HepG2 (cell line): ENCODE results near the gene PDE3A.

Experiments
- CTCF ChIP-seq: sonication (generic); formaldehyde crosslinking; IDR thresholded peaks from 2 replicates; pipeline ENCODE4 v1.5.0; 2020; ENCODE audit warnings: mild to moderate bottlenecking, missing genetic modification reagents, moderate library complexity
- EZH2 ChIP-seq: conservative IDR thresholded peaks from 2 replicates; pipeline ENCODE4 v1.6.1; 2012; ENCODE audit warnings: mild to moderate bottlenecking, low read depth, low read length, moderate library complexity
- GABPA ChIP-seq, 2 experiments: IDR thresholded peaks; 2 replicates each; pipeline ENCODE4 v1.6.1; 2011 to 2016; ENCODE audit warnings: low read depth in 2 of 2, low read length in 1 of 2, missing biosample characterization in 1 of 2, missing genetic modification characterization in 1 of 2
- JUNB ChIP-seq: sonication (generic); formaldehyde crosslinking; IDR thresholded peaks from 2 replicates; pipeline ENCODE4 v1.8.0; 2022; ENCODE audit warnings: missing genetic modification reagents, mild to moderate bottlenecking, borderline replicate concordance
- JUND ChIP-seq: sonication (generic); formaldehyde crosslinking; IDR thresholded peaks from 2 replicates; pipeline ENCODE4 v1.8.0; 2022; ENCODE audit warnings: mild to moderate bottlenecking, missing genetic modification reagents
- MTA3 ChIP-seq: sonication (generic); formaldehyde crosslinking; IDR thresholded peaks from 2 replicates; pipeline ENCODE4 v1.4.0; 2020; ENCODE audit warnings: missing genetic modification reagents
- MYC ChIP-seq: sonication (generic); formaldehyde crosslinking; IDR thresholded peaks from 2 replicates; pipeline ENCODE4 v1.9.0; 2021; ENCODE audit warnings: missing genetic modification reagents, borderline replicate concordance
- SMAD3 ChIP-seq: sonication (generic); formaldehyde crosslinking; IDR thresholded peaks from 2 replicates; pipeline ENCODE4 v1.4.0; 2020; ENCODE audit warnings: missing genetic modification reagents
- SP1 ChIP-seq, 2 experiments: fragments of 450-650 bp in 1 of 2; sonication (generic) in 1 of 2; formaldehyde crosslinking in 1 of 2; IDR thresholded peaks; 2 replicates each; pipeline versions ENCODE4 v1.4.0 to v1.6.1; 2016 to 2020; ENCODE audit warnings: missing genetic modification reagents in 1 of 2
- ZBTB21 ChIP-seq: sonication (generic); formaldehyde crosslinking; IDR thresholded peaks from 2 replicates; pipeline ENCODE4 v1.4.0; 2020; ENCODE audit warnings: missing genetic modification reagents
- ZKSCAN1 ChIP-seq: fragments of 150-350 bp; IDR thresholded peaks from 2 replicates; pipeline ENCODE4 v1.6.1; 2014; ENCODE audit warnings: low read length
- ZKSCAN8 ChIP-seq: IDR thresholded peaks from 2 replicates; pipeline ENCODE4 v1.6.1; 2016; ENCODE audit warnings: borderline replicate concordance, missing genetic modification reagents, missing compliant biosample characterization
- ZZZ3 ChIP-seq: sonication (generic); formaldehyde crosslinking; IDR thresholded peaks from 2 replicates; pipeline ENCODE4 v1.4.0; 2020; ENCODE audit warnings: missing genetic modification reagents, mild to moderate bottlenecking, borderline replicate concordance

GRCh38 chr12:20716037-20716436 is 347.7 kb downstream of the PDE3A start:
- TF ChIP-seq JUND (CRISPR knock-in tag): no peak
- no peak for TF ChIP-seq ZBTB21
- TF ChIP-seq ZKSCAN8 (CRISPR knock-in tag): no peak
- no peak for TF ChIP-seq MTA3
- no peak for TF ChIP-seq SP1 (IDR thresholded peaks at IDR 0.05)
- TF ChIP-seq SP1 (CRISPR knock-in tag; IDR thresholded peaks at IDR 0.05): no peak
- TF ChIP-seq MYC: no peak
- no peak for TF ChIP-seq JUNB (CRISPR knock-in tag)
- TF ChIP-seq ZZZ3 (CRISPR knock-in tag): no peak
- no peak for TF ChIP-seq GABPA (IDR thresholded peaks at IDR 0.05; ENCODE audit: low read depth, low read length)
- TF ChIP-seq GABPA (CRISPR knock-in tag; IDR thresholded peaks at IDR 0.05; ENCODE audit: low read depth): no peak
- TF ChIP-seq EZH2: no peak
- TF ChIP-seq CTCF (CRISPR knock-in tag): no peak
- no peak for TF ChIP-seq ZKSCAN1
- TF ChIP-seq SMAD3: no peak
